ENCODE results near the gene ETFB. TPM values are rescaled to one million over a fixed set of nuclear protein-coding genes. Genes with fewer than 3 reads are reported as not detected.

ETFB gene
- total and polyA plus RNA-seq, 9 of the 15 experiments (the other 6 are each of a cell fraction or from before 2014, with no cell fraction given): 18.1 to 143 (median 96.1) TPM

- 0 out of 2 replicates have a peak, but pooled peaks have one; percentile 51 for TF ChIP-seq ZNF407 (IDR thresholded peaks at IDR 0.05; ENCODE audit: low read depth)
- 0 out of 2 replicates have a peak, but pooled peaks have one; percentile 62 for TF ChIP-seq ZNF76 (CRISPR knock-in tag; IDR thresholded peaks at IDR 0.05; ENCODE audit: borderline replicate concordance)
- TF ChIP-seq TRIM28 (IDR thresholded peaks at IDR 0.05): peak; percentile 39; the same call in 1 of the 2 replicates
- TF ChIP-seq EP400 (IDR thresholded peaks at IDR 0.05): no peak
- TF ChIP-seq DMBX1 (CRISPR knock-in tag; IDR thresholded peaks at IDR 0.05; ENCODE audit: borderline replicate concordance): peak; percentile 36; the same call in 1 of the 2 replicates
- TF ChIP-seq ARNT (IDR thresholded peaks at IDR 0.05): 0 out of 4 replicates have a peak, but pooled peaks have one; percentile 41 to 68
- TF ChIP-seq TRIM24 (IDR thresholded peaks at IDR 0.05): peak; percentile 26 to 54; a peak in 1 of 4 replicates
- TF ChIP-seq EWSR1 (IDR thresholded peaks at IDR 0.05; ENCODE audit: borderline replicate concordance, low read depth, partially characterized antibody): no peak
- no peak for TF ChIP-seq MAFF (IDR thresholded peaks at IDR 0.05; ENCODE audit: low read length)
- no peak for TF ChIP-seq YBX1 (IDR thresholded peaks at IDR 0.05)
- TF ChIP-seq ARID4B (CRISPR knock-in tag; IDR thresholded peaks at IDR 0.05): no peak
- TF ChIP-seq SETDB1 (IDR thresholded peaks at IDR 0.05; ENCODE audit: low read length): no peak
- TF ChIP-seq ZNF3 (CRISPR knock-in tag; IDR thresholded peaks at IDR 0.05): no peak
- peak; percentile 65 for TF ChIP-seq SMARCE1 (IDR thresholded peaks at IDR 0.05)
Observed at GRCh38 chr19:51339313-51339686, 26.9 kb downstream of the ETFB start (continued).

Data from K562 (cell line).